ENCODE measurements around the gene SHMT2. TPM values are rescaled to one million over a fixed set of nuclear protein-coding genes. Genes with fewer than 3 reads are reported as not detected.

The SHMT2 gene
- total and polyA plus RNA-seq, 4 donors, result 34.3 to 59.1 (median 51.9) TPM

DNA sequence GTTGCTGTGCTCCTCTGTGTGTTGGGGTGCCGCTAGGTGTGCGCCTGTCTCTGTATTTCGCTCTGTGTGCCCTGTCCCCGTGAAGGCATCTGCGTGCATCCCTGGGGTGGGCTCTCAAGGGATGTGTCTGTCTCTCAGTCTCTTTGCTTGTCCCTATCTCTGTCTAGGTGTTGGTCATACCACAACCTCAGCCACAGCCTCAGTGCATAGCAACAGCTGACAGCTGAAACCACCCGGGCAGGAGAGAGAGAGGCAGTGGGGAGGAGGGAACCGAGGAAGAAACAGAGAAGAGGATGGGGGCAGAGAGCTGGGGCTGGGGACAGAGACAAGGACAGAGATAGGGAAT is 13.9 kb upstream of the SHMT2 start:
- intact Hi-C loops (cut with DNase I), result no loop called here
- Histone ChIP-seq H3K4me1 (ENCODE audit: control insufficient read depth in 1 of 2, insufficient read depth in 2 of 2, low read length in 2 of 2) (no peaks in the 10 kb centered on the region), H3K27ac (ENCODE audit: low read depth in 1 of 2, low read length in 2 of 2) (no peak overlapping the region), H3K9me3 (ENCODE audit: control insufficient read depth, low read length) (no peaks in the 10 kb centered on the region), H3K27me3 (ENCODE audit: control insufficient read depth in 1 of 2, insufficient read depth in 2 of 2, low read length in 1 of 2) (no peaks in the 10 kb centered on the region), H3K4me3 (ENCODE audit: low read length in 2 of 2) (no peak overlapping the region), H3K36me3 (ENCODE audit: control insufficient read depth in 1 of 2, insufficient read depth in 2 of 2, low read length in 1 of 2) (no peaks in the 10 kb centered on the region)
- WGBS, 2 donors, result 15 to 16% methylated on average over 7 of the region's 7 CpGs
- ATAC-seq (ENCODE audit: low FRiP score) (no peak), DNase-seq (no peak)

DNA sequence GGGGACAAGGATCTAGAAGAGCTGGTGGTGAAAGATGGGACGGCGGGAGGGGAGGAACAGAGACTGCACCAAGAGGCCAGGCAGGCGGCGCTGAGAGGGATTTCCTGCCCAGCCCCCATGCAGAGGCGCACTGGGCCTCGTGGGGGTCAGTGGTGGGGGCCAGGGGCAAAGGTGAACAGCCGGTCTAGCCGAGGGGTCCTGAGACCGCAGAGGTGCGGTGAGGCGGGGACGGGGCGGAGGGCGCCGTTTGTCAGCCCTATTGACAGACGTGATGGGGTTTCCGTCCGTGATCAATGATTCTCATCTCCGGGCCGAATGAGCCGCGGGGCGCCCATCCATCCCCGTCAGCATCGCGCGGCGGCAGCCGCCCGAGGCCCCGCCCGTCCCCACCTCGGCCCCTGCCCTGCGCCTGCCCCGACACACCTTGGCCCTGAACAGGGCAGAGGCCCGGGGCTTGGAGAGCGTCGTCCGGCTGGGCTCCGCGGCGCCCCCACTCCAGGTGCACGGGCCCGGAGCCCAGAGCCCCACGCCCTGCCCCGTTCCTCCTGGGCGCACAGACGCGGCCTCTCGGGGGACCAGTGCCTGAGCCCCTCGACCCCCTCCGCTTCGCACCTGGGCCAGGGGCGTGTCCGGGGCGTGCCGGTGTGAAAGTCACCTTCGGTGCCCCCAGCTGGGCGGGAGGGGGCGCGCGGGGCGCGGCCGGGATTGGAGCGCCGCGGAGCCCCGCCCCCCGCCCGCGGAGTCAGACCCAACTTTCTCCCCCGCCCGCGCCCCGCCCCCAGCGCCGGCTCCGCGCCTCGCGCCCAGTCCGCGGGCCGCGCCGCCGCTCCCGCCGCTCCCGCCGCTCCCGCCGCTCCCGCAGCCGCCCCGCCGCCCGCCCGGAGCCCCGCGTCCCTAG is 13.2 kb upstream of the SHMT2 start, which contains the start of gene NXPH4:
TSS of gene NXPH4 (plus strand) at position 781 of the 898 bp plus-strand sequence. CDS start 176 bp downstream, outside the sequence.
- no peaks in the 10 kb centered on the region for H3K27me3 ChIP-seq (ENCODE audit: control insufficient read depth in 1 of 2, insufficient read depth in 2 of 2, low read length in 1 of 2)
- intact Hi-C loops (cut with DNase I), result no loop called here
- ATAC-seq (ENCODE audit: low FRiP score) (no peak), DNase-seq (peak; percentile 66 to 88)
- WGBS, 2 donors, result 0 to 1% methylated on average over 64 to 102 of the region's 102 CpGs
- no peaks in the 10 kb centered on the region for H3K36me3 ChIP-seq (ENCODE audit: control insufficient read depth in 1 of 2, insufficient read depth in 2 of 2, low read length in 1 of 2)
- H3K9me3 ChIP-seq (ENCODE audit: control insufficient read depth, low read length), result no peaks in the 10 kb centered on the region
- H3K4me3 ChIP-seq (ENCODE audit: low read length in 2 of 2), result peak within 1 kb of the TSS; percentile 14 to 33
- no peaks in the 10 kb centered on the region for H3K4me1 ChIP-seq (ENCODE audit: control insufficient read depth in 1 of 2, insufficient read depth in 2 of 2, low read length in 2 of 2)
- H3K27ac ChIP-seq (ENCODE audit: low read depth in 1 of 2, low read length in 2 of 2), result no peak within 1 kb of the TSS

DNA sequence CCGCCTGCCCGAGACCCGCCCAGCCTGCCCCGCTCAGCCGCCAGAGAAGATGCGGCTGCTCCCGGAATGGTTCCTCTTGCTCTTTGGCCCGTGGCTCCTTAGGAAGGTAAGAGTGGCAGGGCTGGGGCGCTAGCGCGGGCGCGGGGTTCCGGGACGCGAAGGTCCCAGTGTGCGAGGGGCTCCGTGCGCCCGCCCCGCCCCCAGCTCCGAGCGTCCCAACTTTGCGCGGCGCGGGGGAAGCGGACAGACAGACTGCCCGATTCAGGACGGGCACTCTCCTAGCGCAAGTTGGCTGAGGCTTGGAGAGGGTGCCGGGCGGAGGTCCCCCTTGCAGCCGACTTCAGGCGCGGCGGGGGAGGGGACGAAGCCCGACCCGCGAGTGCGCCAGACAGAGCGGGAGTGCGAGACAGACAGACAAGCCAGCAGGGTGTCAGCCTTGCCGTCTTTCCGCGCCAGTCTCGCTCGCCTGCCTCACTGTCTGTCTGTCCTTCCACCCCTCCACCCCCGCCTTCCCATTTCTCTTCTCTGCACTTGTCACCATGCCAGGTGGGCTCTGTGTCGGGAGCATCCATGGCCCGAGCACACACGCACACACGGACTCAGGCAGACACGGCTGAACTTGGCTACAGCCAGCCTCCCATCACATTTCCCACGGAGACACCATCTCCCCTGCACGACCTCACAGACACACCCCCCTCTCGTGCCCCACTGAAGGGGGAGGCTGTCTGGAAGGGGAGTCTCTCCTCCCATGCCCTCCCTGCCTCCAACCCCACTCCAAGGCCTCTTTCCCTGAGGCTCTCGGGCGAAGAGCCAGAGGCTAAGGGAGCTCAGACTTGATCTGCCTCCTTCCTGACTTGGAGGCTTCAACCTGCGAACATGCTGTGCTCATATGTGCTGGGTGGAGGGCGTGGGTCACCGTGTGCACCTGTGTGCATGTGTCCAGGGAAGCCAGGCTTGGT is 12.3 kb upstream of the SHMT2 start:
- Histone ChIP-seq H3K27ac (ENCODE audit: low read depth in 1 of 2, low read length in 2 of 2) (no peak overlapping the region), H3K27me3 (ENCODE audit: control insufficient read depth in 1 of 2, insufficient read depth in 2 of 2, low read length in 1 of 2) (no peaks in the 10 kb centered on the region), H3K4me1 (ENCODE audit: control insufficient read depth in 1 of 2, insufficient read depth in 2 of 2, low read length in 2 of 2) (no peaks in the 10 kb centered on the region), H3K36me3 (ENCODE audit: control insufficient read depth in 1 of 2, insufficient read depth in 2 of 2, low read length in 1 of 2) (no peaks in the 10 kb centered on the region), H3K4me3 (ENCODE audit: low read length in 2 of 2) (peak overlapping the region; percentile 14 to 33), H3K9me3 (ENCODE audit: control insufficient read depth, low read length) (no peaks in the 10 kb centered on the region)
- no peak for ATAC-seq (ENCODE audit: low FRiP score)
- 6% methylated on average over 57 to 63 of the region's 63 CpGs for WGBS, 2 donors
- DNase-seq, result no peak
- intact Hi-C loops (cut with DNase I), result no loop called here

DNA sequence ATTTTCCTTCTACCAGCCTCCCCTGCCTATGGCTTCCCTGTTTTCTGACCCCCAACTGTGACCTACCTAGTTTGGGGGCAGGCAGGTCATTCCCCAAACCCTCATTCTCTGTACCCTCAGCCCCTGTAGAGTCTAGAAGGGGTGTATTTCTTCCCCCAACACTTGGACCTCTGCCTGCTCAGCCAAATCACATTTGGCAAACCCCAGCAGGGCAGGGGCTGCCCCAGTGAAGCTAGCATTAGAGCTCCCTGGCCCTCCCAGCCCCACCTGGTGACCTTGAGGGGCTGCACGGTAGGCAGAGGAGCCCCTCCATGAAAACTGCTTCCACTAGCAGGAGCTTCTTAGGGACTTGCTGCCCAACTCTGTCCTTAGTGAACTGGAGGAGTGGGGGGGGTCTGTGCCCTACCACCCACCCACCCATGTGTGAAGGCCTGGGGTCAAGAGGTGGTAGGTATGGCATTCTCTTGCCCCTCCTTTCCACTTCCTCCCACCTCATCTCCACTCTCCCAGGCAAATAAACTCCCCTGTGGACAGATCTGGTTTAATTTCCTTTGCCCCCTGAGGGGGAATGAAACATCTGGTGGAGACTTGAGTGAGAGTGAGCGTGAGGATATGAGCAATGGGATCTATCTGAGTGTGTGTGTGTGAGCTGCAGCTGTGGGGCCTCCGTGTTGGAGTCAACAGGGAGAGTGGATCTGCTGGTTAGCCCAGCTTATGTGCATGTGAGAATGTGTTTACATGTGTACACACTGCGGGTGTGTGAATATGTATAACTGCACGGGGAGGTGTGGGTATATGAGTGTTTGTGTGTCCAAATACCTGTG is 11.3 kb upstream of the SHMT2 start:
- intact Hi-C loops (cut with DNase I), result no loop called here

DNA sequence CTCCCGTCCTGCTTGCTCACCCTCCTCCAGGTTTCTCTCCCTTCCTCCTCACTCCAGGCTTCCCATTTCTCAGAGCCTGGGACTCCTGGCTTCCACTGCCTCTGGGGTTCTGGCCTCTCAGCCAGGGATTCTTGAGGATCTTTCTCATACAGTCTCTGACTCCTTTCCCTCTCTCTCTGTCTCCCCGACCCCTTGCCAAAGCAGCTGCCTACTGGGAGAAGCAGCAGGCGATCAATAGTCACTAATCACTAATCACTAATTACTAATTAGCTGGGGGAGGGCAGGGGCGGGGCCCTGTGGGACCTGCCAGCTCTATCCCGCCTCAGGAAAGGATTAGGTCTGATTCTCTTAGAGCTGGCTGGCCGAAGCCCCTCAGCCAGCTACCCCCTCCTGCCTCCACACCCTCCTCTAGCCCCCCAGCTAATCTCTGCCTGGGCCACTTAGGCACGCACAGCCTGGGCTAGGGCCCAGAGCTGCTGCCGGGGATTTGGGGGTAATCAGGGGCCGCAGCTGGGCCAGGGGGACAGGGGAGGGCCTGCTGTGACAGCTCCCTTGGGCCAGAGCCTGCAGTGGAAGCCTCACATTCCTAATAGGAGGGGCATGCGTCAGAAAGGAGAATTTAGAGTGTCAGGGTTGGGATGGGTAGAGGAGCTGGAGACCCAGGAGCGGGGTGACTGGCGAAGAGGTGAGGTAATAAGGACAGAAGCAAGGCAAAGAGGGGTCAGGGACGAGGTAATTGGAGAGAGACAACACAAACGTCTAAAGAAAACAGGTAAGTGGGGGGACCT is 10.1 kb upstream of the SHMT2 start:
- 80% methylated on average over 14 of the region's 14 CpGs for WGBS, 2 donors
- Histone ChIP-seq H3K27ac (ENCODE audit: low read depth in 1 of 2, low read length in 2 of 2) (no peak overlapping the region), H3K4me1 (ENCODE audit: control insufficient read depth in 1 of 2, insufficient read depth in 2 of 2, low read length in 2 of 2) (no peaks in the 10 kb centered on the region), H3K36me3 (ENCODE audit: control insufficient read depth in 1 of 2, insufficient read depth in 2 of 2, low read length in 1 of 2) (no peaks in the 10 kb centered on the region), H3K4me3 (ENCODE audit: low read length in 2 of 2) (no peak overlapping the region), H3K27me3 (ENCODE audit: control insufficient read depth in 1 of 2, insufficient read depth in 2 of 2, low read length in 1 of 2) (no peaks in the 10 kb centered on the region), H3K9me3 (ENCODE audit: control insufficient read depth, low read length) (no peaks in the 10 kb centered on the region)
- ATAC-seq (ENCODE audit: low FRiP score), result no peak
- intact Hi-C loops (cut with DNase I), result no loop called here
- DNase-seq, result no peak

More for the DNA sequence above, 11.3 kb upstream of the SHMT2 start:
- no peak overlapping the region for H3K27ac ChIP-seq (ENCODE audit: low read depth in 1 of 2, low read length in 2 of 2)
- 89 to 90% methylated on average over 5 of the region's 5 CpGs for WGBS, 2 donors
- no peak for DNase-seq
- ATAC-seq (ENCODE audit: low FRiP score), result no peak
- no peak overlapping the region for H3K4me3 ChIP-seq (ENCODE audit: low read length in 2 of 2)
- no peaks in the 10 kb centered on the region for H3K4me1 ChIP-seq (ENCODE audit: control insufficient read depth in 1 of 2, insufficient read depth in 2 of 2, low read length in 2 of 2)
- no peaks in the 10 kb centered on the region for H3K9me3 ChIP-seq (ENCODE audit: control insufficient read depth, low read length)
- H3K27me3 ChIP-seq (ENCODE audit: control insufficient read depth in 1 of 2, insufficient read depth in 2 of 2, low read length in 1 of 2), result no peaks in the 10 kb centered on the region
- no peaks in the 10 kb centered on the region for H3K36me3 ChIP-seq (ENCODE audit: control insufficient read depth in 1 of 2, insufficient read depth in 2 of 2, low read length in 1 of 2)

DNA sequence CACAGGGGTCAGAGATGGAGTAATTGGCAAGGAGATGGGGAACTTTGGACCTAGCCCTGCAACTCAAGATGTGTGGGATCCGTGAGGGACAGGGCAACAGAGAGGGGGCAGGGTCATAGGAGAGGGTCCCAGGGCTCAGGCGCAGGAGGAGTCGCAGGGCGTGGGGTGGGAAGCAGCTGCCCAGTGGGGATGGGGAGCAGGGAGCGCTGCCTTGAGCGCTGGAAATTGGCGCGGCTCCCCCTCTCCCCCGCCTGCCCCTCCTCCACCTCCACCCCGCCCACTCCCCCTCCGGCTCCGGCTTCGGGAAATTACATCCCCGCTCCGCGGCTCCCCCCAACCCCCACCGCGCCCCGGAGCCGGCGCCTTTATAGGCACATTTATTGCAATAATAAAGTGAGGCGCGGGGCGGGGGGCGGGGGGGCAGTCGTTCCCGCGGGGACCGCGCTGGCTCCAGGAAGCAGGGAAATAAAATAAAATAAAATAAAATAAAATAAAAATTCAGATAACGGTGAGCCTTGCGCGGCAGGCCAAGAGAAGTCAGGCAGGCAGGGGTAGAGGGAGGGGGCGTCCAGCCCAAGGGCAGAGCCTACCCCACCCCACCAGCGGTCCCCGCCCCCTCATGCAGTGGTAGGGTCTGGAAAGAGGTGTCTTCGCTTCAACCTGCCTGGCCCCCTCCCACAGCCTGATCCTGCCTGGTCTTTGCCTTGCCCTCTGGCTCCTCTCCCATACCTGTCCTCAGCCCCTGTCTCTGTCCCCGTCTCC is 9.3 kb upstream of the SHMT2 start:
- Histone ChIP-seq H3K4me3 (ENCODE audit: low read length in 2 of 2) (no peak overlapping the region), H3K27me3 (ENCODE audit: control insufficient read depth in 1 of 2, insufficient read depth in 2 of 2, low read length in 1 of 2) (no peaks in the 10 kb centered on the region)
- no peak for ATAC-seq (ENCODE audit: low FRiP score)

DNA sequence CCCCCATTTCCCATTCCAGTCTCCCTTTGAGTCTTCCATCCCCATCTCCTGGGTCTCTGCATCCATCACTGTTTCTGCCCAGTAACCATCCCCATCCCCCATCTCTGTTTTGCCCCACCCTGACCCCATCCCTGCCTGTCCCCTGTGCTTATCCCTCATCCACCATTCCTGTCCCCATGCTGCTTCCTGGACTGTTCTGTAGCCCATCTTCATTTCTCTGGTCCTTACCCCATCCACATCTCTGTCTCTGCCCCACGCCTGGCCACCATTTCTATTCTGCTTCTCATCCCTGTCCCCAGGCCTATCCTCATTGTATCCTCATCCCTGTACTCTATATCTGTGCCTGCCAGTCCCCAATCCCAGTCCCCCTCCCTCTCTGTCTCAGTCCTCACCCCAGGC is 8.7 kb upstream of the SHMT2 start:
- Histone ChIP-seq H3K4me3 (ENCODE audit: low read length in 2 of 2) (no peak overlapping the region), H3K9me3 (ENCODE audit: control insufficient read depth, low read length) (no peaks in the 10 kb centered on the region), H3K27me3 (ENCODE audit: control insufficient read depth in 1 of 2, insufficient read depth in 2 of 2, low read length in 1 of 2) (no peaks in the 10 kb centered on the region), H3K36me3 (ENCODE audit: control insufficient read depth in 1 of 2, insufficient read depth in 2 of 2, low read length in 1 of 2) (no peaks in the 10 kb centered on the region), H3K27ac (ENCODE audit: low read depth in 1 of 2, low read length in 2 of 2) (no peak overlapping the region), H3K4me1 (ENCODE audit: control insufficient read depth in 1 of 2, insufficient read depth in 2 of 2, low read length in 2 of 2) (no peaks in the 10 kb centered on the region)
- ATAC-seq (ENCODE audit: low FRiP score) (no peak), DNase-seq (no peak)
- 86 to 100% methylated on average over 1 of the region's 1 CpG for WGBS, 2 donors
- intact Hi-C loops (cut with DNase I), result no loop called here

More for the DNA sequence above, 9.3 kb upstream of the SHMT2 start:
- Histone ChIP-seq H3K9me3 (ENCODE audit: control insufficient read depth, low read length) (no peaks in the 10 kb centered on the region), H3K36me3 (ENCODE audit: control insufficient read depth in 1 of 2, insufficient read depth in 2 of 2, low read length in 1 of 2) (no peaks in the 10 kb centered on the region), H3K27ac (ENCODE audit: low read depth in 1 of 2, low read length in 2 of 2) (no peak overlapping the region), H3K4me1 (ENCODE audit: control insufficient read depth in 1 of 2, insufficient read depth in 2 of 2, low read length in 2 of 2) (no peaks in the 10 kb centered on the region)
- intact Hi-C loops (cut with DNase I), result no loop called here
- WGBS, 2 donors, result 11 to 15% methylated on average over 35 to 38 of the region's 38 CpGs
- DNase-seq, result no peak

All from aorta (tissue), 5 donors.